ENCODE data around the gene SCGB1C1.

Gene SCGB1C1

DNA sequence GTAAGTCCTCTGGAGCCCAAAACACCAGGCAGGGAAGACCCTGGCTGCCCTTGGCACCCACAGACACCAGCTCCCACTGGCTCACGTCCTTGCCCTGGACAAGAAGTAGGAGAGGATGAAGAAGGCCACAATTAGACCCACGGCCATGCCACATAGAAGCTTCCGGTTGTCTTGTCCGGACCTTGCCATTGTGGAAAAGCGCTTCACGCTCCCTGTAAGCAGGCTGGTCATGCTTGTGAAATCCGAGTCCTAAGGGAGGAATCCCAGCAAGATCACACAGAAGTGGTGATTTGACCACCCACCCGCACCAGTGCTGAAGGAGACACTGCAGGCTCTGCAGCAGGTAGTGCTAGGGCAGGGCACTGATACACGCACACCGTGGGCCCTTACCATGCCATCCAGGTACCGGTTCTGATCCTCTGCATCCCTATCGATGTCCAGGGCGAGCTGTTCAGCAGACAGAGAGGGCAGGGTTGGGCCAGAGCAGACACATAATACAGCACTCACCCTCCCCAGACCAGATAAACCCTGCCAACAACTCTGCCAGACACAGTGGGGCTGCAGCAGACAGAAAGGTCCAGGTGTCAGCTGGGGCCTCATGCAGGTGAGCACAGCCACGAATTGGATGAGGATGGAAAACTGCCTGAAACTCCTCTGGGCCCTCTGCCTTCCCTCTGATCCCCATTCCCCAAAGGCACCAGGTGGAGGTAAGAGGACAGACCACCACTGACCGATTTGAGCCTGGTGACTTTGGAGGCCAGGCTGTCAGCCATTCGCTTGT lies 12.5 kb downstream of the SCGB1C1 start:
- no peak for DNase-seq

DNA sequence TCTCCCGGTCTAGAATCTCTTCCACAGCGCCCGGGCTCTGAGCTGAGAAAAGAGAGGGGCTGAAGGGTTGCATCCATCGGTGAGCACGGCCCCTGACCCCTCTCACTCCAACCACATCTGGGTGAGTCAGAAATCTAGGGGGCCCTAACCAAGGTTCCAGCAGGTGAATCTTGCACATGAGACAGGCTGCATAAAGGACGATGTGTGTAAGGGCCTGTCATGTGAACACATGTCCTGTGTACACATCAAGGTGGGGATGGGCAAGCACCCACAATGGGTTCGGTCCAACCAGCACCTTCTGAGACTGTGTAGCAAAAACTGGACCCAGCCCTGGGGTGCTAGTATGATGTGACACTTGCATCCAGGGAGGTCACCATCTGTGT lies 13.1 kb downstream of the SCGB1C1 start:
- DNase-seq: peak in 1 of 2 donors; percentile 15

- peak; percentile 30 to 38 for DNase-seq
Observed at GRCh38 chr11:206526-207207, 13.8 kb downstream of the SCGB1C1 start.

DNA sequence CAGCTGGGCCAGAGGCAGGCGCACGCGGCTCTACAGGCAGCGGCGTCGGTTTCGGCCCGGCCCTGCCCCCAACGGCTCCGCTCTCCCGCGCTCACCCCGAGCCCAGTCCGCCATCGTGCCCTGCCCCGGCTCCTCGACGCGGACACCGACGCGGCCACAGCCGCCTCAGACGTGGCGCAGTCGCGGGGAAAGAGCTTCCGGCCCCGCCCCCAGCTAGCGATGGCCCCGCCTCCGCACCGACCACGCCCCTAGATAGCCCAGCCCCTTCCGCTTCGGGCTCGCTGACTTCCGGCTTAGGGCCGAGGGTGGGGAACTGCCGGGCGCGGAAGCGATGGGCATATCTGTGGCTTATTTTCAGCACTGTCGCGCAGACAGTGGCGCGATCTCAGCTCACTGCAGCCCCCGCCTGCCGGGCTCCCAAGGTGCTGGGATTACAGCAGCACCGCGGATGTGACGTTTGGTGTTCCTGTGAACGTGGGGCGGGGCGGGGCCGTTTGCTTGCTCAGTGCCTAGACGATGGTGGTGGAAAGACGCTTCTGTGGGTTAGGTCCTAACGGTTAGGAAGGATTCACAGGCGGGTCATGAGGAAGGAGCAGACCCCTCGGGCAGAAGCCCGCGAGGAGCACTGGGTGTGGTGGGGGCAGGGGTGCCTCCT lies 14.5 kb downstream of the SCGB1C1 start, which contains the start of the genes BET1L and RIC8A:
BET1L (minus strand) TSS at position 192 of the 655 bp plus-strand sequence; CDS start at position 114, 78 bp downstream.
RIC8A (plus strand) TSS at position 501 of the 655 bp plus-strand sequence. CDS start 1,147 bp downstream, outside the sequence.
- DNase-seq: peak; percentile 96 to 97

DNA sequence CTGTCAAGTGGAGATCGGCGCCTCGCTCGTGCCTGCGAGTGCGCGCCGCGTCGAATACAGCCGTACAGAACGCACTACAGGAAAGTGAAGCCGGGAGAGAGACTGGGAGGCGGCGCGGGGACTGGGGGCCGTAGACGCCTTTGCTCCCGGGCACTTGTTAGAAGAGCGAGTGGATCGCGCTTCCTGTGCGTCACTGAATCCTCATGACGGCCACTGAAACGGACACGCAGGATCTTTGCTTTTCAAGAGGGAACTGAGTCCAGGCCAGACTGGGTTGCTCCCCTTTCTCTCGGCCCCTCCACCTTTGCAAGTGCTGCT lies 14.9 kb downstream of the SCGB1C1 start:
- DNase-seq: no peak

DNA sequence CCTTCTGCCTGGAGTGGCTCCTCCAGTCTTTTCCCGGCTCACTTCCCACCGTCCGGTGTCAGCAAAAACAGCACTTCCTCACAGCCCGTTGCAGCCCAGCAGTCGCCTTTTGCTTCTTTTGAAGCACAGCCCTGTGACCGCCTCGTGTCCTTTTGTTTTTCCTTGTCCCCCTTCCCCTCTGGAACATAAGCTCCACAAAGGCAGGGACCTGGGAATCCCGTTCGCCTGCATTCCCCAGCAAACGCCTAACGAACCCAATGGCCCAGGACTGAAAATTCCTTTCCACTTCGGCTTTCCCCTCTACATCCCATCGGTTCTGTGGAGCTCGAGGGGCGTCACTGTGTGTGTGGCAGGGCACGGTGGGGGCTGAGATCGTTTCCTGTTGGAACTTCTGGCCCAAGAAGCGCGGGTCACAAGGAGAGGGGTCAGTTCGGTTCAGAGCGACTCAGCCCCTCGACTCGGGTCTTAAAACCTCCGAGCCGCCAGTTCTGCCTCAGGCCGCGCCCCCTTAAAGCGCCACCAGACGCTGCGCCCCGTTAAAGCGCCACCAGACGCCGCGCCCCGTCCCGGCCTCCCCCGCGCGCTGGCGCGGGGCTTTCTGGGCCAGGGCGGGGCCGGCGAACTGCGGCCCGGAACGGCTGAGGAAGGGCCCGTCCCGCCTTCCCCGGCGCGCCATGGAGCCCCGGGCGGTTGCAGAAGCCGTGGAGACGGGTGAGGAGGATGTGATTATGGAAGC lies 15.5 kb downstream of the SCGB1C1 start:
- DNase-seq: peak; percentile 82 to 86

DNA sequence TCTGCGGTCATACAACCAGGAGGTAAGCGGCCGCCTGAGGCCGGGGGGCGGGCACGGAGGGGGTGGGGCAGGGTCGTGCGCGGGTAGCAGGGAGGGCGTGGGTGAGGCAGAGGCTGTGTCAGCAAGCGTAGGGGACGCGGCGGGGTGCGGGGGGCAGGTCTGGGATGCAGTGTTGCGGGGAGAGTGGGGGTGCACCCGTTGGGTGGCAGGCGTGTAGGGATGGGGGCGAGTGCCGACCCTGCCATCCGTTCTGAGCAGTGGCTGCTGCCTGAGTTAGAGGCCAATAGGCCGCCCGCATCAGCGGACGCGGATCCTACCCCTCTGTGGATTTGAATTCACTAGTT lies 16.0 kb downstream of the SCGB1C1 start:
- no peak for DNase-seq

DNA sequence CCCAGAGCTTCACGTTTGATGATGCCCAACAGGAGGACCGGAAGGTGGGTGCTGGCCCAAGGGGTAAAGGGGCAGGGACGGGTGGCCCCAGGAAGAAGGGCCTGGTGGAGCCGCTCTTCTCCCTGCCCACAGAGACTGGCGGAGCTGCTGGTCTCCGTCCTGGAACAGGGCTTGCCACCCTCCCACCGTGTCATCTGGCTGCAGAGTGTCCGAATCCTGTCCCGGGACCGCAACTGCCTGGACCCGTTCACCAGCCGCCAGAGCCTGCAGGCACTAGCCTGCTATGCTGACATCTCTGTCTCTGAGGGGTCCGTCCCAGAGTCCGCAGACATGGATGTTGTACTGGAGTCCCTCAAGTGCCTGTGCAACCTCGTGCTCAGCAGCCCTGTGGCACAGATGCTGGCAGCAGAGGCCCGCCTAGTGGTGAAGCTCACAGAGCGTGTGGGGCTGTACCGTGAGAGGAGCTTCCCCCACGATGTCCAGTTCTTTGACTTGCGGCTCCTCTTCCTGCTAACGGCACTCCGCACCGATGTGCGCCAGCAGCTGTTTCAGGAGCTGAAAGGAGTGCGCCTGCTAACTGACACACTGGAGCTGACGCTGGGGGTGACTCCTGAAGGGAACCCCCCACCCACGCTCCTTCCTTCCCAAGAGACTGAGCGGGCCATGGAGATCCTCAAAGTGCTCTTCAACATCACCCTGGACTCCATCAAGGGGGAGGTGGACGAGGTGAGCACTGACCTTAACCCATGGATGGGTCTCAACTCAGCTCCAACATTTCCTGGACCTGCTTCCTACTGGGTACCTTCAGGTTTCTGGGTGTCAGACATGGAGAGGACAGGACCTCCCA lies 16.6 kb downstream of the SCGB1C1 start:
- DNase-seq: peak in 1 of 2 donors; percentile 18

DNA sequence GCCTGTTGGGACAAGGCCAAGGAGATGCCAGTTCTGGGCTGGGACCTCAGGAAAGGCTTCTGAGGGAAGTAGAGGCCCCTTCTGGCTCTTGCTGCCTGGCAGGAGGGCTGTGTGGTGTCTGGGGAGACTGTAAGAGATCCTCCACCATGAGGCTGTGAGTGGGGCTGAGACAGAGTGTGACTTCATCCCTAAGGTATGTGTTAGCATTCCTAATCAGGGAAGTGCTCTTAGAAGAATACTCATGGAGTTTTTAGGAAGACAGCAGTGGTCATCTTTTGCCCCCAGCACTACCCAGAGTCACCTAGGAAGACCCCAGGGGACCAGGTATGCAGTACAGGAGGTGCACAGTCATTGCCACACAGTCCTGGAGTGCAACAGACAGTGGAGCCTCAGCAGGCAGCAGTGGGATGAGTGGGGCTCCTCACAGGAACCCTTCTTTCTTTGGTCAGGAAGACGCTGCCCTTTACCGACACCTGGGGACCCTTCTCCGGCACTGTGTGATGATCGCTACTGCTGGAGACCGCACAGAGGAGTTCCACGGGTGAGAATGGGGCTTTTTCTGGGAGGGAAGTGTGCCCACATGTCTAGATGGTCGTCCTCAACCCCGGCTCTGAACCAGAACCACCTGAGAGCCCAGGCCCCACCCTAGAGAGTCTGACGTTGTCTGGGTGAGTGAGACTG lies 17.4 kb downstream of the SCGB1C1 start:
- no peak for DNase-seq

DNA sequence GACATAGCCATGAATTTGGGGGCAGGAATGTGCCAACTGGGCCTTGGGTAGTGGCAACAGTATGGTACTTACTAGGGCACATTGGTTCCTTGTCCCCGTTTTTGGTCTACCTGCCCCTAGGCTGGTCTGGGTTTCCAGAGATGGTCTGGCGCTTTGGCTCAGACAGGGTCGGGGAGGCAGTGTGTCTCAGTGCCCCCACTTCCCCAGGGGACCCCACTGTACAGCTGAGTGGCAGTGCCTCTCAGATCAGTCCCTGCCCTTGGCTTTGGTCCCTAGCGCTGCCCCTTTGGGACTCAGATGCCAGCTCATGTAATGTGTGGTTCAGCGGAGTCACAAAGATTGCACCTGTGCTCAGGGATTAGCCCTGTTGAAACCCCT lies 17.9 kb downstream of the SCGB1C1 start:
- DNase-seq: no peak

DNA sequence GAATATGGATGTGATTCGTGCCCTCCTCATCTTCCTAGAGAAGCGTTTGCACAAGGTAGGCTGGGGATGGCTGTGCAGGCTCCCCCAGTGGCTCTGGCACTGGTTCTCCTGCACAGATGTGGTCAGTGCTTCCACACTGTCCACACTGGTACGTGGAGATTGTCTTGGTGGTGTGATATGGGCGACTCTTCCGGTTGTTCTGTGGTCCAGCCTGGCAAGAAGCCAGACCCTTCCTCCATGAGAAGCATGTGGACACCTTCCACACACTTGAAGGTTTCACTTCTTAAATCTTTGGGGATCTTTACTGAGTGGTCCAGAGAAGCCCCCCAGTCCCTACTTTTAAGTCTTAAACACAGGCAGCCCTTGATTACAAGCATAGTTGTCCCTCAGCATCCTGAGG lies 18.4 kb downstream of the SCGB1C1 start:
- no peak for DNase-seq

DNA sequence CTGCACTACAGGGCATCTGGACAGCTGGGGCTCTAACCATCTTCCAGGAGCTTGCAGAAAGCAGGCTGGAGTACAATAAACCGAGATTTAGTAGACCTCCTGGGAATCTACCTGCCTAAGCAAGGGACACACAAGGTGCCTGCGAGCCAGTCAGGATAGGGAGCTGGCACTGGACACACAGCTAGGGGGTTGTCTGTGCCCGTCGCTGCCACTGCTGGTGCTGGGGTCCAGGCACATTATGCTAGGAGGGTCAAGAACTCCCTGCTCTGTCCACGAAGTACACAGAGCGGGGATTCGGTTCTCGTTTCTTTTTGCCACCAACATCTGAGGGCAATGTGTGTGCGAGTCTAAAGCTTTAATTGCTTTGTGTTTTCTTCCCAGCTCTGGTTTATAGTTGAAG lies 18.9 kb downstream of the SCGB1C1 start:
- DNase-seq: no peak

GRCh38 chr11:212150-213100 lies 19.5 kb downstream of the SCGB1C1 start:
- DNase-seq: no peak

- DNase-seq: no peak
Observed at GRCh38 chr11:213111-213510, 20.2 kb downstream of the SCGB1C1 start.

DNA sequence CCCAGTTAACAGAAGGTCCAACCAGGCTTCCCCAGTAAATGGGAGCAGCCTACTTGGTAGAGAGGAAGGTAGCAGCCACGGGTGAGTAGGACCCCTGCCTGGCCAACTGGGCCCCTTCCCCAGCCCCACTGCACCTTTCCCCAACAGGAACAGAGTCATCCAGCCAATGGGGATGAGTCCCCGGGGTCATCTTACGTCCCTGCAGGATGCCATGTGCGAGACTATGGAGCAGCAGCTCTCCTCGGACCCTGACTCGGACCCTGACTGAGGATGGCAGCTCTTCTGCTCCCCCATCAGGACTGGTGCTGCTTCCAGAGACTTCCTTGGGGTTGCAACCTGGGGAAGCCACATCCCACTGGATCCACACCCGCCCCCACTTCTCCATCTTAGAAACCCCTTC lies 21.2 kb downstream of the SCGB1C1 start:
- DNase-seq: no peak

- DNase-seq: no peak
Observed at GRCh38 chr11:215581-216037, 22.7 kb downstream of the SCGB1C1 start.

DNA sequence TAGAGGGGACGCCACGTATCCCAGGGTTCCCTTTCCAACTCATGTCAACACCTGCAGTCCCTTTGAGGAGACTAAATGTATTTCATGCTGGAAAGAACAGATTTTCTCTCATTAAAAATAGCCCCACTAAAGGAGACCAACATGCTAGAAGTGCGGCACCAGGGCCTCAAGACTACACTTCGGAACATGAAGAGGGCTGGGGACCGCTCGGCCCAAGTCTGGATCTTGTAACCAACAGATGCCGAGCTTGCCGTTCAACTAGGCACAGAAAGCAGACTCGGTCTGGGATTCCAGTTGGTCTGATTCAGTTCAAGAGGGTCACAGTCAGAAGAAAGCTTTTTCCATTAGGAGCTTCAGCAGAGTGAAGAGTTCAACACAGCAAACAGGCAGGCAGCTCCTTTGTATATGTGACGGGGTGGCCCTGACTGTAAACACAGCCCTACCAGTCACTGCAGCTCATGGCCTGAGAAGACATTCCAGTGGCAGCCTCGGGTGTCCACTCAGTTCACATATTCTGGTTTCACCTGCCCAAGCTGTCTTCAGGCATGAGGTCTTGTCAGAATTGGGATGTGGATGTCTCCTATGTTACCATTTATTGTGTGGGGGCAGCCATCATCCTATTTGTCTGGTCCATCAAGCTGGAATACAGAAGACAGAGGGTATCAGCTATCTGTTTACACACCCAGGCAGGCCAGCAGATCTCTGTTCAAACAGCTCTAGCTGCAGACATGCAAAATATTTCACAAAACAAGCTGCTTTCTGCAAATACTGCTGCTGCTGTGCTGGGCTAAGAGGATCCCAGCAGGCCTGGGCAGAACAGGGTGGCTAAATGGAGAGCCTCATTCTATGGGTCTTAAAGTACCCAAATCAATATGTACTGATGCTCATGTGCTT lies 23.4 kb downstream of the SCGB1C1 start:
- no peak for DNase-seq

DNA sequence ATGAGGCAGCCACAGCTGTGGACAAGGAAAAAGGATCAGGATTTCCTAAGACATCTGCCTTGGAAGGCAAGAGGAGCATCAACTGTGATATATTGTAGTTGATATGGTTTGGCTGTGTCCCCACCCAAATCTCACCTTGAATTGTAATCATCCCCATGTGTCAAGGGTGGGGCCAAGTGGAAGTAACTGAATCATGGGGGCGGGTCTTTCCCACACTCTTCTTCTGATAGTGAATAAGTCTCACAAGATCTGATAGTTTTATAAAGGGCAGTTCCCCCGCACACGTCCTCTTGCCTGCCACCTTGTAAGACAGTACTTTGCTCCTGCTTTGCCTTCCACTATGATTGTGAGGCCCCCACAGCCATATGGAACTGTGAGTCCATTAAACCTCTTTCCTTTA lies 24.8 kb downstream of the SCGB1C1 start:
- no peak for DNase-seq

Data from stimulated activated CD4-positive, alpha-beta T cell treated with anti-CD3 and anti-CD28 coated beads, Interleukin-2, amount 100 ng/mL, for 24 hours (primary cell).